Stomach (tissue), 4 donors: ENCODE data around the gene PRKD1.

Experiments used
- CTCF ChIP-seq, 7 experiments: fragments of 450-650 bp in 4 of 7; fragments of 200-600 bp in 3 of 7; sonication (generic) in 3 of 7; IDR thresholded peaks; one replicate each; pipeline ENCODE4 v1.5.1; 2016 to 2019; ENCODE audit warnings: antibody characterized with exemption in 7 of 7, control low read depth in 2 of 7, mild to moderate bottlenecking in 1 of 7
- EP300 ChIP-seq: sonication (generic); formaldehyde crosslinking; IDR thresholded peaks from one replicate; pipeline ENCODE4 v1.6.1; 2017; ENCODE audit warnings: antibody characterized with exemption
- POLR2A ChIP-seq, 4 donors: fragments of 450-650 bp; IDR thresholded peaks; one replicate each; pipeline ENCODE4 v1.6.1; 2016; ENCODE audit warnings: antibody characterized with exemption in 4 of 4, control low read depth in 2 of 4, mild to moderate bottlenecking in 1 of 4, moderate library complexity in 1 of 4
- POLR2AphosphoS5 ChIP-seq, 3 donors: sonication (generic); formaldehyde crosslinking; IDR thresholded peaks; one replicate each; pipeline ENCODE4 v1.6.1; 2016; ENCODE audit warnings: antibody characterized with exemption in 3 of 3

DNA sequence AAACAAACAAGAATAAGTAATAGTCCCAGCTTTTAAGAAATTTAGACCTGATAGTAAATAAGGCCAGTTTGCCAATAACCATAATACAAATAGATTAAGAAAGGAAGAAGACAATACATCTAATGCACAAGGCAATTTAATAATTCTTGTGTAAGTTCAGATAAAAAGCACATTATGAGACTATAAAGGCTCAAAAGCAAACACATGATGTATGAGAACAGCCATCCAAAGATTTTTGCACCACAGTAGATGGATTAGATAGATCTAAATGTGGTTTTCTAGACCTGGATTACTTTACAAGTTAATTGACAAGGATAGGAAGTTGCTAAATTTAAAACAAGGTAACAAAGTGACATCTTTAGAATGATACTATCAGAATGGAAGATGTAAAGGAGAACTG, 125.4 kb downstream of the PRKD1 start:
- TF ChIP-seq POLR2AphosphoS5 (IDR thresholded peaks at IDR 0.05), result no peak
- TF ChIP-seq POLR2A (IDR thresholded peaks at IDR 0.05), result no peak
- TF ChIP-seq CTCF (IDR thresholded peaks at IDR 0.05), result no peak
- no peak for TF ChIP-seq EP300
